Skeletal muscle satellite cell (primary cell): Measurements from ENCODE around the gene FARP1.

Experiments used
- H3K27me3 ChIP-seq: 2 replicates; pipeline ENCODE4 v1.7.0; 2013; ENCODE audit warnings: low read length; ENCODE audit not compliant: control insufficient read depth, insufficient read depth
- H3K36me3 ChIP-seq: 2 replicates; pipeline ENCODE4 v1.7.0; 2013; ENCODE audit warnings: mild to moderate bottlenecking, control low read depth, low read length; ENCODE audit not compliant: insufficient read depth
- H3K4me1 ChIP-seq: 2 replicates; pipeline ENCODE4 v1.7.0; 2013; ENCODE audit warnings: low read length; ENCODE audit not compliant: control insufficient read depth, insufficient read depth
- H3K4me2 ChIP-seq: 2 replicates; pipeline ENCODE4 v1.7.0; 2013; ENCODE audit warnings: mild to moderate bottlenecking, low read length
- H3K4me3 ChIP-seq: 2 replicates; pipeline ENCODE4 v1.7.0; 2013; ENCODE audit warnings: low read length
- H3K9ac ChIP-seq: 2 replicates; pipeline ENCODE4 v1.7.0; 2013; ENCODE audit warnings: mild to moderate bottlenecking, low read depth, low read length, moderate library complexity
- H3K9me3 ChIP-seq: replicated peaks from 2 replicates; pipeline ENCODE4 v1.7.0; 2013; ENCODE audit warnings: mild to moderate bottlenecking, control low read depth, low read length

The FARP1 gene

GRCh38 chr13:98492335-98493041 lies 349.6 kb downstream of the FARP1 start:
- Histone ChIP-seq H3K9ac (no peak overlapping the region), H3K4me3 (no peak overlapping the region), H3K4me1 (peaks cover 27% of the 10 kb centered on the region), H3K36me3 (peaks cover 4% of the 10 kb centered on the region), H3K4me2 (no peak overlapping the region), H3K9me3 (no peaks in the 10 kb centered on the region), H3K27me3 (no peaks in the 10 kb centered on the region)

- no peaks in the 10 kb centered on the region for H3K9me3 ChIP-seq
- no peak overlapping the region for H3K4me2 ChIP-seq
- H3K27me3 ChIP-seq: no peaks in the 10 kb centered on the region
- H3K4me1 ChIP-seq: peaks cover 20% of the 10 kb centered on the region
- H3K36me3 ChIP-seq: peaks cover 9% of the 10 kb centered on the region
- H3K4me3 ChIP-seq: no peak overlapping the region
- H3K9ac ChIP-seq: no peak overlapping the region
Observed at GRCh38 chr13:98493042-98493712, 350.3 kb downstream of the FARP1 start.

DNA sequence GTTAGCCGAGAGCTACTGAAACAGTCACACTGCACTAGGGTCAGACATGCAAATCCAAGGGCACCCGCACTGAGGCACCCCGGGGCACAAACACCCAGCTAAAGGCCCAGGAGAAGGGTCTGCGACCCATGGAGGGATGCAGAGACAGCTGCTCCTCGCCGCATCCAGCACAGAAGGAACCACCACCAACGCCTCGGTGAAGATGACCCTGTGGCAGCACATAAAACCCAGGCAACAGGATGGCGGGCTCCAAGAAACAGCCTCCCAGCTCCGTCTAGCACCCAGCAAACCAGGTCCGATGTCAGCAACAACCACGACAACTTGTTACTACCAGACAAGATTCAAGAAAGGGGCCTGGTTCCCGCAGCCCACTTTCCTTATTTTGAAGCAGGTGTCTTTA lies 351.9 kb downstream of the FARP1 start:
- Histone ChIP-seq H3K36me3 (peaks cover 9% of the 10 kb centered on the region), H3K4me1 (peaks cover 19% of the 10 kb centered on the region), H3K9me3 (no peaks in the 10 kb centered on the region)

DNA sequence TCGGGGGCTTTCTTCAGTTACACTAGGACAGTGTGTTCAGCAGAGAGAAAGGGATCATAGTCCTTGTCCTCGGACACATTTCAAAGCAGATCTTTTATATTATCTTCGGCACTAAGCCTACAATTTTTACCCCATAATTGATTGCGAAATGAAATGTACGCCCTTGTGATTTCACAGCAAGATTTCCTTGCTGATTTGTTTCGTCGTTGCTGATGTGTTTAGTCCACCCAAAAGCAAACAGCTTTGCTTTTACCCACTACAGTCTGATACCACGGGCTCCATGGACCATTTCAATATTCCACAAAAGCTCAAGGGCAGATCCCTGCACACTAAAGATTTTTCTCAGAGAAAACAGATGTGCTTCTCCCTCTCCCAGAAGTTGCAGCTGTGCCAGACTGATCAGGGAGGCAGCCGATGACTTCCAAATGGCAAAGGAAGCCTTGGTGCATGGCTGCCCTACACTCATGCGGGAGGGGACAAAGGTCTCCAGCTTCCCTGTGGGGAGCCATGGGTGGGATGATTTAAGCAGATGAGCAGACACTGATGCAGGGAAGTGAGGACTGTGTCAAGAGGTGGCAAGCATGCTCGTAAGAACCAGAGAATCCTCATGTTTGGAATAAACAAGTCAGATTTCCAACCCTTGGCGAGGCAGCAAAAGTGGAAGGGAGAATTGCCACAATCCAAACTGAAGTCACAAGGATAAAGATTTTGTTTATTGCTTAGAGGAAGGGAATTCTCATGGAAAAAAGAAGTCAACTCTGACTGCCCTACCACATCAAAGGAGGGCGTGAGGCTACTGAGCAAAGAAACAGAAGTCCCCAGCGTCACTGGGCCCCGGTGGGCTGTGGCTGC lies 353.0 kb downstream of the FARP1 start:
- Histone ChIP-seq H3K4me2 (peak overlapping the region; percentile 73), H3K9ac (peak overlapping the region; percentile 14), H3K27me3 (no peaks in the 10 kb centered on the region), H3K4me1 (peaks cover 19% of the 10 kb centered on the region), H3K4me3 (peak overlapping the region; percentile 31), H3K36me3 (peaks cover 9% of the 10 kb centered on the region), H3K9me3 (no peaks in the 10 kb centered on the region)

More for the DNA sequence above, 351.9 kb downstream of the FARP1 start:
- H3K4me3 ChIP-seq: no peak overlapping the region
- H3K27me3 ChIP-seq: no peaks in the 10 kb centered on the region
- H3K4me2 ChIP-seq: no peak overlapping the region
- H3K9ac ChIP-seq: no peak overlapping the region

DNA sequence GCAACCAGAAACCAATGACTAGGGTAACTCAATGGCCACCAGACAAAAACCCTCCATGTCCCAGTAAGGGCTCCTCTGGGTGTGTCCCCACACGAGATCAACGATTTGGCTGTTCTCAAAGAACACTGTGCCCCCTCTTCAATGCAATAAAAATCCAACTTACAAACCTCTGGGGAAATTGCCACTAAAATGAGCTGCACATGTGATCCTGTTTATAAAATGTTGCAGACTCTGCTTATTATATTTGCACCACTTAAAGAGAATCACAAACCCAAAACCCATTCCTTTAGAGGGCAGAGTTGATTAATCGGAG lies 353.5 kb downstream of the FARP1 start:
- H3K4me3 ChIP-seq: no peak overlapping the region
- peaks cover 19% of the 10 kb centered on the region for H3K4me1 ChIP-seq
- no peaks in the 10 kb centered on the region for H3K9me3 ChIP-seq
- H3K9ac ChIP-seq: no peak overlapping the region
- H3K4me2 ChIP-seq: peak overlapping the region; percentile 73
- H3K36me3 ChIP-seq: peaks cover 9% of the 10 kb centered on the region
- H3K27me3 ChIP-seq: no peaks in the 10 kb centered on the region

- Histone ChIP-seq H3K4me3 (no peak overlapping the region), H3K36me3 (peaks cover 9% of the 10 kb centered on the region), H3K4me1 (peaks cover 19% of the 10 kb centered on the region), H3K9me3 (no peaks in the 10 kb centered on the region), H3K9ac (no peak overlapping the region), H3K4me2 (no peak overlapping the region), H3K27me3 (no peaks in the 10 kb centered on the region)
Observed at GRCh38 chr13:98496966-98497365, 354.1 kb downstream of the FARP1 start.

DNA sequence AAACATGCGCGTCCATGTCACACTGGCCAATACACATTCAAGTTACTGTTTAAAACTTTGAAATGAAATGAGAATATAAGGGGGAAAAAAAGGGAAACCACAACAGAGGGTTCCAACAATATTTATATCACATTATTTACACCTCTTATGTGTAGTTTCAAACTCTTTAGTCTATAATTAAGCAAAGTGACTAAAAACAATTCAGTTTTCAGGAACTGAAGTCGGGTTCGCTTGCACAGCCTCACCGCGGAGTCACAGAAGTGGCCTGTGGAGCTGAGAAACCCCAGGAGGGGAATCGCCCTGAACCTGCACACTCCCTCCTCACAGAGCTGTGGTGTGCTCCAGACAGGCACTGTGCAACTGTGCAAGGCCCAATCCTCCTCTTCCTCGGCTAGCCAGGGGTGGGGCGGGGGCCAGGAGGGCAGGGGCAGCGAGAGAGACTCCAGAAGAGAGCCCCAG lies 358.1 kb downstream of the FARP1 start:
- H3K36me3 ChIP-seq: peaks cover 21% of the 10 kb centered on the region
- no peaks in the 10 kb centered on the region for H3K9me3 ChIP-seq
- H3K4me3 ChIP-seq: no peak overlapping the region
- peaks cover 31% of the 10 kb centered on the region for H3K4me1 ChIP-seq
- H3K9ac ChIP-seq: no peak overlapping the region
- H3K27me3 ChIP-seq: no peaks in the 10 kb centered on the region
- no peak overlapping the region for H3K4me2 ChIP-seq

GRCh38 chr13:98503175-98504028 lies 360.5 kb downstream of the FARP1 start:
- Histone ChIP-seq H3K9me3 (no peaks in the 10 kb centered on the region), H3K4me3 (no peak overlapping the region), H3K36me3 (peaks cover 13% of the 10 kb centered on the region), H3K27me3 (no peaks in the 10 kb centered on the region), H3K4me1 (peaks cover 37% of the 10 kb centered on the region), H3K4me2 (peak overlapping the region; percentile 55), H3K9ac (peak overlapping the region; percentile 17)

GRCh38 chr13:98504029-98504351 lies 361.1 kb downstream of the FARP1 start:
- H3K4me3 ChIP-seq: no peak overlapping the region
- peak overlapping the region; percentile 17 for H3K9ac ChIP-seq
- no peaks in the 10 kb centered on the region for H3K9me3 ChIP-seq
- peaks cover 13% of the 10 kb centered on the region for H3K36me3 ChIP-seq
- H3K27me3 ChIP-seq: no peaks in the 10 kb centered on the region
- peak overlapping the region; percentile 55 for H3K4me2 ChIP-seq
- H3K4me1 ChIP-seq: peaks cover 43% of the 10 kb centered on the region

GRCh38 chr13:98504371-98504963 lies 361.6 kb downstream of the FARP1 start:
- Histone ChIP-seq H3K4me2 (no peak overlapping the region), H3K9ac (no peak overlapping the region), H3K9me3 (no peaks in the 10 kb centered on the region), H3K27me3 (no peaks in the 10 kb centered on the region), H3K36me3 (peaks cover 13% of the 10 kb centered on the region), H3K4me1 (peaks cover 48% of the 10 kb centered on the region), H3K4me3 (no peak overlapping the region)
